Neural crest cell (in vitro differentiated cells): Measurements from ENCODE around the gene TGFBRAP1. TPM values are rescaled to one million over a fixed set of nuclear protein-coding genes. Genes with fewer than 3 reads are reported as not detected.

Experiments
- DNase-seq: peaks from one replicate; pipeline ENCODE4 v3.0.0; 2021; ENCODE audit warnings: low read depth, mixed read lengths, low spot score
- H3K27ac Mint-ChIP-seq: one replicate; pipeline ENCODE4 v1.8.0; 2021; ENCODE audit warnings: mild to moderate bottlenecking, mixed read lengths; ENCODE audit not compliant: unreplicated experiment
- H3K27me3 Mint-ChIP-seq: 2 replicates; pipeline ENCODE4 v1.8.0; 2021; ENCODE audit warnings: low read depth, mild to moderate bottlenecking, mixed read lengths
- H3K36me3 Mint-ChIP-seq: 2 replicates; pipeline ENCODE4 v1.8.0; 2021; ENCODE audit warnings: low read depth, mild to moderate bottlenecking, mixed read lengths
- H3K4me1 Mint-ChIP-seq: 2 replicates; pipeline ENCODE4 v1.8.0; 2021; ENCODE audit warnings: mixed read lengths
- H3K4me3 Mint-ChIP-seq: one replicate; pipeline ENCODE4 v1.8.0; 2021; ENCODE audit warnings: mild to moderate bottlenecking, mixed read lengths
- H3K9me3 Mint-ChIP-seq: 2 replicates; pipeline ENCODE4 v1.8.0; 2021; ENCODE audit warnings: mixed read lengths
- CTCF ChIP-seq: fragments of 200-600 bp; sonication (generic); conservative IDR thresholded peaks from 2 replicates; pipeline ENCODE4 v1.5.0; 2021; ENCODE audit warnings: antibody characterized with exemption, mild to moderate bottlenecking
- total RNA-seq: library from RNA; stranded (reverse); gene quantifications from 2 replicates; pipeline ENCODE4 v1.2.1, GENCODE V29; 2021

The TGFBRAP1 gene
- total RNA-seq, 1 donor from 2014 or later = 23.8 TPM

- DNase-seq = peak; percentile 50
- peak; percentile 58 for TF ChIP-seq CTCF
- H3K27me3 Mint-ChIP-seq = no peaks in the 10 kb centered on the region
- no peak overlapping the region for H3K27ac Mint-ChIP-seq
- peaks cover 2% of the 10 kb centered on the region for H3K9me3 Mint-ChIP-seq
- no peaks in the 10 kb centered on the region for H3K4me1 Mint-ChIP-seq
- no peak overlapping the region for H3K4me3 Mint-ChIP-seq
- no peaks in the 10 kb centered on the region for H3K36me3 Mint-ChIP-seq
These were observed 85.6 kb downstream of the TGFBRAP1 start for GRCh38 chr2:105243961-105244360.

DNA sequence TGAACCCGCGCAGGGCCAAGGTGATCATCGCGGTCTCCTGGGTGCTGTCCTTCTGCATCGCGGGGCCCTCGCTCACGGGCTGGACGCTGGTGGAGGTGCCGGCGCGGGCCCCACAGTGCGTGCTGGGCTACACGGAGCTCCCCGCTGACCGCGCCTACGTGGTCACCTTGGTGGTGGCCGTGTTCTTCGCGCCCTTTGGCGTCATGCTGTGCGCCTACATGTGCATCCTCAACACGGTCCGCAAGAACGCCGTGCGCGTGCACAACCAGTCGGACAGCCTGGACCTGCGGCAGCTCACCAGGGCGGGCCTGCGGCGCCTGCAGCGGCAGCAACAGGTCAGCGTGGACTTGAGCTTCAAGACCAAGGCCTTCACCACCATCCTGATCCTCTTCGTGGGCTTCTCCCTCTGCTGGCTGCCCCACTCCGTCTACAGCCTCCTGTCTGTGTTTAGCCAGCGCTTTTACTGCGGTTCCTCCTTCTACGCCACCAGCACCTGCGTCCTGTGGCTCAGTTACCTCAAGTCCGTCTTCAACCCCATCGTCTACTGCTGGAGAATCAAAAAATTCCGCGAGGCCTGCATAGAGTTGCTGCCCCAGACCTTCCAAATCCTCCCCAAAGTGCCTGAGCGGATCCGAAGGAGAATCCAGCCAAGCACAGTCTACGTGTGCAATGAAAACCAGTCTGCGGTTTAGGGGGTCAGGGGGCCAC, 87.1 kb downstream of the TGFBRAP1 start:
- TF ChIP-seq CTCF = no peak
- no peaks in the 10 kb centered on the region for H3K27me3 Mint-ChIP-seq
- H3K4me1 Mint-ChIP-seq = no peaks in the 10 kb centered on the region
- DNase-seq = no peak
- H3K4me3 Mint-ChIP-seq = no peak overlapping the region
- H3K36me3 Mint-ChIP-seq = no peaks in the 10 kb centered on the region
- peaks cover 2% of the 10 kb centered on the region for H3K9me3 Mint-ChIP-seq
- H3K27ac Mint-ChIP-seq = peak overlapping the region; percentile 50

DNA sequence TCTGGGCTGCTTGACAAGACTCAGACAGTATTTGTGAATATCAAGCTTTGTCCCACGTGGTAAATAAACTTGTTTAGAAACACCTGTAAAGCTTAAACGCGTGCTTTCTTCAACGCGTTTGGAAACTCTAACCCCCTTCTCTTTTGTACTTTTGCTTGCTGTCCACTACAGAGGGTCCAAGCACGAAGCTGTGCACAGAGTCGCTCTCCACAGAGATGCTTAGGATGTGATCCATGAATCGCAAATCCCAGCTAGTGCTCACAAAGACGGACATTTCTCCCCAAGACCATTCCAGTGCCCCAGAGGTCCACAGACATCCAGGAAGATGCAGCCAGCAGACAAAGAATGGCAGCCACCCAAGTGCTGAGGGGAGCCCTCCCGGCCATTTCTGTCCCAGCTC, 88.1 kb downstream of the TGFBRAP1 start, which contains the start of gene GPR45:
Gene GPR45 (plus strand): TSS at position 301 of the 400 bp plus-strand sequence. CDS start 116 bp downstream, outside the sequence.
- DNase-seq = no peak
- no peak for TF ChIP-seq CTCF
- Mint-ChIP-seq H3K27me3 (no peaks in the 10 kb centered on the region), H3K9me3 (no peaks in the 10 kb centered on the region), H3K36me3 (no peaks in the 10 kb centered on the region), H3K27ac (no peak within 1 kb of the TSS), H3K4me3 (no peak within 1 kb of the TSS), H3K4me1 (no peaks in the 10 kb centered on the region)

- Mint-ChIP-seq H3K4me3 (no peak overlapping the region), H3K4me1 (peaks cover 8% of the 10 kb centered on the region), H3K27ac (no peak overlapping the region), H3K27me3 (peaks cover 2% of the 10 kb centered on the region), H3K36me3 (no peaks in the 10 kb centered on the region), H3K9me3 (no peaks in the 10 kb centered on the region)
- TF ChIP-seq CTCF = no peak
- DNase-seq = no peak
These were observed 89.6 kb downstream of the TGFBRAP1 start for GRCh38 chr2:105239924-105240323.

DNA sequence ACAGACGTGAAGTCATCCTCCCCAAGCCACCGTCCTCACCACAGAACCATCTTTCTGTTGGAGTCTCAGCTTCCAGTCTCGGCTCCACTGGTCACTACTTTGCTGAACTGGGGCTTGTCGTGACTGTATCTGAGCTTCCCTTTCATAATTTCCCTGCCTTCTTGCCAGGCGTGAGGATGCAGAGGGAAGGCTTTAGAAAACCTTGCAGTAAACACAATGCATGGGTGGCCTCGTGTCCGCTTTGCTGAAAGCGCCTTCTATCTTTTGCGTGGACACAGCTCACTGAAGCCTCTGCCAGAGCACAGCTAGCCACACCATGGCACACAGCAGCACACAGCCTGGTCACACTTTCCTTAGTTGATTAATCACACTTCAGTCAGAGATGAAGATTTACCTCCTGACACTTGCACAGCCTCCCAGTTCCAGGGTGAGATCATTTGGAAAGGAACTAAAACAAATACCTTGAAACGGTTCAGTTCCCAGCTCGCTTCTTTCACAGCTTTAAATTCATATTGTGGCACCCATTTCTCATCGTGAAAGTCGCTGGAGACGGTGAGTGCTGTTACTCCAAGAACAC, 90.8 kb downstream of the TGFBRAP1 start:
- H3K27me3 Mint-ChIP-seq = peaks cover 2% of the 10 kb centered on the region
- H3K9me3 Mint-ChIP-seq = no peaks in the 10 kb centered on the region
- TF ChIP-seq CTCF = no peak
- H3K4me1 Mint-ChIP-seq = peaks cover 8% of the 10 kb centered on the region
- DNase-seq = no peak
- no peaks in the 10 kb centered on the region for H3K36me3 Mint-ChIP-seq
- H3K27ac Mint-ChIP-seq = no peak overlapping the region
- H3K4me3 Mint-ChIP-seq = no peak overlapping the region
